SK-N-DZ (cell line): ENCODE measurements around the gene MYL3.

ENCODE experiments used
- DNase-seq: peaks from one replicate; pipeline ENCODE4 v3.0.0-alpha.2; 2015; ENCODE audit warnings: low spot score

MYL3 gene

GRCh38 chr3:46865546-46865945 is 2.3 kb upstream of the MYL3 start:
- no peak for DNase-seq

DNA sequence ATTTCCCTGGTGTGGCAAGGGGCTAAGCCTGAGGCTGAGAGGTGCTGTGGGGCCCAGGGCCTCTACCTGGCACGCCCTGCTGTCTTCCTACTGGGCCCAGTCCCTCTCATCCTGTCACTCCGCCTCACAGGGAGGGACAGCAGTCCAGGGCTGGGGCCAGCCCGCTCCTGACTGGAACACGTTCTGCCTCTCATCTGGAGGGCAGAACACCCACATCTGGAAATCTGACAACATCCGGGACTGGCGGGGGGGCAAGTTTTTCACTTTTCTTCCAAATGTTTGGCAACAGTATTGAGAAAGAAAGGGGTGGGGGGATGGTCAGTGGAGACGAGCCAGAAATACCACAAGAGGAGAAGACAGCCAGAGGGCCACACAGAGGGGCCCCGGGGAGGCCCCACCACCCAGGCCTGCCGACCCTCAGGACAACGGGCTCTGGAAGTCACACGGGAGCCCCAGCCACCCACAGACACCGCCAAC is 1.8 kb upstream of the MYL3 start:
- DNase-seq: no peak

- DNase-seq: no peak
Measured at GRCh38 chr3:46864061-46864881, 1.0 kb upstream of the MYL3 start.

DNA sequence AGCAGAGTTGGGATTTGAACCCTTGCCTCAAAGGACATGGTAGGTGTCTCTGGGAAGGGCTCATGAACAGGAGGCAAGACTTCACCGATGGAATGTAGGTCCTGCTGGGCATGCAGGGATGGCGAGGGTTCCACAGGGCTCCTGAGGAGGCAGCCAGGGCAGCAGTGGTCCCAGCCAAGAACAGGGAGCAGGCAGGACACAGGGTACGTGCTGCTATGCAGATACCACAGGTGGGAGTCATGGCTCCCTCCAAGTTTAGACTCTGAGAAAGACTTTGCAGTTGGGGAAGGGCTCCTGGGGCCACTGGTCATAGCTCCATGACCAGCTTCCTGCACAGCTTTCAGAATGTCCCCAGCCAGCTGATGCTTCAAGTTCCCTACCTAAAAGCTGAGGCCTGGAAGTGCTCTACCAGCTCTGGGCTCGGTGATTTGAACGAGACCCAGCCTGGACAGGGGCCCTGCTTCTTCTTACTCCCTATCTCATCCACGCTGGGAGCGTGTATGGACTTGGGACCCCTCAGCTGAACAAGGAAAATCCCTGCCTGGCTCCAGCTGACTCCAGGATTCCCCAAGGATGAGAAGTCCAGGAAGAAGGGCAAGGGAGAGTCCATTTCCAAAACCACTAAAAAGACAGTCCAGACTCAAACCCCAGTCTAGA is 747 bp downstream of the MYL3 start:
- no peak for DNase-seq

DNA sequence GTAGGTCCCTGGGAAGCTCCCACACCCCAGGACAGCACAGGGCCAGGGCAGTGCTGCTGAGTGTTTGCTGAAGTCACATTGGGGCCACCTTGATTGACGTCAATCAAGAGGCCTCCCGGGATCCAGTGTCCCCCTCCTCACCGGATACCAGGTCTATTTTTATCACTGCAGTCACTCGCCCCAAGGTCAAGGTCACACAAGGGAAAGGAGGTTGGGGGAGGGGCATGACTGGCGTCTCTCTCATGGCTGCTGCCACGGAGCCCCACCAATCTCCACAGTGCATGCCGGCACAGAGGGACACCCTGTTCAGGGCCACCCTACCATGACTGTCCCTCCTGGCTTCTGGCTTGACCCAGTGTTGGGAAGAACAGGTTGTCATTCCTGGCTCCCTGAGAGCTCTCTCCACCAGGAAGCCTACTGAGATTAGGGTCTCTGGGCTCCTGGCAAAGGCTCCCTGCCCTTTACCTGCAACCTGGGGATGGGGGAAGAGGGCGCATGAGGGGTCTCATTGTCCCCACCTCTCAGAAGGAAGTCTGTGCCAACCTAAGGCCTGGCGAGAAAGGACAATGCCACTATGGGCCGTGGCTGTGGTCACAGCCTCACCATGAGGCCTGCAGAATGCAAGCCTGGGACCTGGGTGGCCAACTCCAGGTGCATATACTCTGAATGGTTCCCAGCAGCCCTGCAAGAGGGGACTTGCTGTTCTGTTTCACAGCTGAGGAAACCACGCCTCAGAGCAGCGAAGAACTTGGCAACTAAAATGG is 1.5 kb downstream of the MYL3 start:
- DNase-seq: no peak

- DNase-seq: no peak
Measured at GRCh38 chr3:46860810-46861604, 2.2 kb downstream of the MYL3 start.

- DNase-seq: peak; percentile 43
Measured at GRCh38 chr3:46860017-46860809, 3.0 kb downstream of the MYL3 start.

DNA sequence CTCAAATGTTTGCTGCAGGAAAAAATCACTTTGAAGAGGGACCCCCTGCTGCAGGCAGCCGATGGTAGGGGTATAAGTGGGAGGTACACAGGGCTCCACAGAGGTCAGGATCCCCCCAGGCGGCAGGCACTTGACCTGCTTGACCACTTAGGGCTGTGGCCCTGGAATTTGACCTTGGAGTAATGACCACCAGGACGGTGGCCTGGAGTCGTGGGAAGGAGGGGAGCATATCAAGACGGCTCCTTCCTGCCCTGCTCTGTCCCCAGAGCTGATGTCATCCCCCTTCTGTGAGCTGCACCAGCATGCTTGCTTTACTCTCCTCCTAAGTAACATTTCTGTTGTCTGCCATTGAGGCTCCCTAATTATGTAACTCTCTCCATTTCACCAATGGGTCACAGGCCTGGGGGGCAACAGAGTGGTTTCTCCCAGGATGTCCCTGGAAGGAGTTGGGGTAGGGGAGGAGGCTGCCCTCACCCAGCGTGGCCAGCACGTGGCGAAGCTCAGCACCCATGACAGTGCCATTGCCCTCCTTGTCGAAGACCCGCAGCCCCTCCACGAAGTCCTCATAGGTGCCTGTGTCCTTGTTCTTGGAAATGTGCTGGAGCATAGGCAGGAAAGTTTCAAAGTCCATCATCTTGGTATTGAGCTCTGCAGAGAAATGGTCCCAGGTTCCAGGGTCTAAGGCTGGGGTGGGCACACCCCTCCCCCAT is 4.1 kb downstream of the MYL3 start:
- DNase-seq: no peak

GRCh38 chr3:46858456-46858855 is 4.8 kb downstream of the MYL3 start:
- no peak for DNase-seq

GRCh38 chr3:46857485-46858341 is 5.5 kb downstream of the MYL3 start:
- no peak for DNase-seq

DNA sequence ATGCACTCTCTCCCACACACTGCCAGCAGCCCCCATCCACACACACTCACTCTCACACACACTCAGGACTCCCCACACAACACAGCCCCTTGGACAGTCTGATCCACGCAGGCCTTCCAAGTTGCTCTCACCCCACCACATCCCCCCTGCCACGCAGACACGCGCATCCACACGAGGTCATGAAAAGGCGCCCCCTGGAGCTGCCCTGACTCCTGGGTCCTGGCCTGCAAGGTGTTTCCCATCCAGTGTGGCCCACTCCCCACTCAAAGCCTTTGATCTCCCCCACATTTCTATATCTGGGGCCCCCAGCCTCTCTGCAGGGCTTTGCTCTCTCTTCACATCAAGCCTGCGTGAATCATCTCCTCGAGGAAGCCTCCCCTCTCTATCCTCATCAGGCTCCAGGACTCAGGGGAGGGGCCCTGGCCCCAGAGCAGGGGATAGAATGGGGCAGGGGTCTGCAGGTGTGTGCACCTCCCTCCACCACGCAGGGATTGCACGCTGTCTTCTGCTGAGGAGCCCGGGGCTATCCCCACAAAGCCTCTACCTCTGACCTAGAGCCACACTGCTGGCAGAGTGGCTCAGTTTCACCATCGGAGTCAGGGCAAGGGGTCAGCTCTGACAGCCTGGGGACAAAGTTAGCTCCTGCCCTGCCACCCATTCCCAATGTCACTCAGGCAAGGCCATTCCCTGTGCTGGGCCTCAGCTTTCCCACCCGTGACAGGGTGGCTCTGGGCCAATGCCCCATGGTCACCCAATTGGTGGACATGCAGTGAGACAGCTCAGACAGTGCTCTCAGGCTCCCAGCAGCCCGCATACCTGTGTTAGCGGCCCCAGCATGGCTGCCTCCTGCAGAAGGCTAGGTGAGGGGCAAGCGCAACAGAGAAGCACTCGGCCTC is 6.4 kb downstream of the MYL3 start:
- no peak for DNase-seq

DNA sequence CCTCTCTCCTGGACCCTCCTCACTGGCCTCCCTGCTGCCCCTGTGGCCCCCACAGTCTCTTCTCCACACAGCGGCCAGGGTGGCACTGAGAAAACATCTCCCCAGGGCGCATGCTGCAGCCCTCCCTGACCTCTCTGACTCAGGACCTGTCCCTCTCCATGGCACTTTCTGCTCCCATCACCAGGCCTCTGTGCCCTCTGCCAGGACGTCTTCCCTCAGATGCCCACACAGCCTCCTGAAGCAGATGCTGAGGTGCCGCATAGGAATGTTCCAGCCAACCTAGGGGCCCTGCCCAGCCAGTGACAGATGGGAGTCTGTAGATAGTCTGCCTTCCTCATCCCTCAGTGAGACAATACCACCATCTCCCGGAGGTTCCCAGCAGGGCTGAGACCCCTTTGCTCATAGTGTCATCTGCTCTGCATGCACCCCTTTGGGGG is 8.7 kb downstream of the MYL3 start:
- no peak for DNase-seq

GRCh38 chr3:46853441-46854415 is 9.5 kb downstream of the MYL3 start:
- DNase-seq: no peak

GRCh38 chr3:46852839-46853355 is 10.3 kb downstream of the MYL3 start:
- DNase-seq: no peak

- no peak for DNase-seq
Measured at GRCh38 chr3:46852334-46852720, 10.9 kb downstream of the MYL3 start.
